ENCODE measurements around the gene TEX48. TPM values are rescaled to one million over a fixed set of nuclear protein-coding genes. Genes with fewer than 3 reads are reported as not detected.

Gene TEX48
- polyA plus RNA-seq, 1 of the 3 experiments (the other 2 are of a cell fraction), result 0.46 TPM

GRCh38 chr9:114720086-114720676 is 38.2 kb upstream of the TEX48 start (continued):
- TF ChIP-seq MAX (IDR thresholded peaks at IDR 0.05; ENCODE audit: low read depth), result 0 out of 2 replicates have a peak, but pooled peaks have one; percentile 17
- no peak for TF ChIP-seq JUND (IDR thresholded peaks at IDR 0.05)
- no peak for TF ChIP-seq USF2 (IDR thresholded peaks at IDR 0.05; ENCODE audit: borderline replicate concordance, low read depth, low read length)
- TF ChIP-seq TAF1 (IDR thresholded peaks at IDR 0.05; ENCODE audit: borderline replicate concordance, low read depth, low read length), result no peak
- TF ChIP-seq, protein P1, sequence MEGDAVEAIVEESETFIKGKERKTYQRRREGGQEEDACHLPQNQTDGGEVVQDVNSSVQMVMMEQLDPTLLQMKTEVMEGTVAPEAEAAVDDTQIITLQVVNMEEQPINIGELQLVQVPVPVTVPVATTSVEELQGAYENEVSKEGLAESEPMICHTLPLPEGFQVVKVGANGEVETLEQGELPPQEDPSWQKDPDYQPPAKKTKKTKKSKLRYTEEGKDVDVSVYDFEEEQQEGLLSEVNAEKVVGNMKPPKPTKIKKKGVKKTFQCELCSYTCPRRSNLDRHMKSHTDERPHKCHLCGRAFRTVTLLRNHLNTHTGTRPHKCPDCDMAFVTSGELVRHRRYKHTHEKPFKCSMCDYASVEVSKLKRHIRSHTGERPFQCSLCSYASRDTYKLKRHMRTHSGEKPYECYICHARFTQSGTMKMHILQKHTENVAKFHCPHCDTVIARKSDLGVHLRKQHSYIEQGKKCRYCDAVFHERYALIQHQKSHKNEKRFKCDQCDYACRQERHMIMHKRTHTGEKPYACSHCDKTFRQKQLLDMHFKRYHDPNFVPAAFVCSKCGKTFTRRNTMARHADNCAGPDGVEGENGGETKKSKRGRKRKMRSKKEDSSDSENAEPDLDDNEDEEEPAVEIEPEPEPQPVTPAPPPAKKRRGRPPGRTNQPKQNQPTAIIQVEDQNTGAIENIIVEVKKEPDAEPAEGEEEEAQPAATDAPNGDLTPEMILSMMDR (IDR thresholded peaks at IDR 0.05), result no peak
- TF ChIP-seq, protein P2, sequence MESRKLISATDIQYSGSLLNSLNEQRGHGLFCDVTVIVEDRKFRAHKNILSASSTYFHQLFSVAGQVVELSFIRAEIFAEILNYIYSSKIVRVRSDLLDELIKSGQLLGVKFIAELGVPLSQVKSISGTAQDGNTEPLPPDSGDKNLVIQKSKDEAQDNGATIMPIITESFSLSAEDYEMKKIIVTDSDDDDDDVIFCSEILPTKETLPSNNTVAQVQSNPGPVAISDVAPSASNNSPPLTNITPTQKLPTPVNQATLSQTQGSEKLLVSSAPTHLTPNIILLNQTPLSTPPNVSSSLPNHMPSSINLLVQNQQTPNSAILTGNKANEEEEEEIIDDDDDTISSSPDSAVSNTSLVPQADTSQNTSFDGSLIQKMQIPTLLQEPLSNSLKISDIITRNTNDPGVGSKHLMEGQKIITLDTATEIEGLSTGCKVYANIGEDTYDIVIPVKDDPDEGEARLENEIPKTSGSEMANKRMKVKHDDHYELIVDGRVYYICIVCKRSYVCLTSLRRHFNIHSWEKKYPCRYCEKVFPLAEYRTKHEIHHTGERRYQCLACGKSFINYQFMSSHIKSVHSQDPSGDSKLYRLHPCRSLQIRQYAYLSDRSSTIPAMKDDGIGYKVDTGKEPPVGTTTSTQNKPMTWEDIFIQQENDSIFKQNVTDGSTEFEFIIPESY (IDR thresholded peaks at IDR 0.05; ENCODE audit: borderline replicate concordance, low read depth), result no peak
- peak; percentile 85 for TF ChIP-seq NFIC (IDR thresholded peaks at IDR 0.05; ENCODE audit: borderline replicate concordance)
- no peak for TF ChIP-seq RFX5 (IDR thresholded peaks at IDR 0.05; ENCODE audit: low read length)
- no peak for TF ChIP-seq YY1 (IDR thresholded peaks at IDR 0.05; ENCODE audit: low read depth)
- no peak for TF ChIP-seq MEF2A (IDR thresholded peaks at IDR 0.05; ENCODE audit: borderline replicate concordance, low read depth)
- TF ChIP-seq NRF1 (IDR thresholded peaks at IDR 0.05; ENCODE audit: low read depth, low read length), result no peak
- TF ChIP-seq ELF1 (IDR thresholded peaks at IDR 0.05), result no peak
- peak in 1 of 2 experiments; percentile 26; a peak in 1 of 4 replicates for TF ChIP-seq EP300 (IDR thresholded peaks at IDR 0.05; ENCODE audit: borderline replicate concordance in 1 of 2, low read depth in 1 of 2, low read length in 1 of 2)
- TF ChIP-seq SMC3 (IDR thresholded peaks at IDR 0.05; ENCODE audit: low read depth, low read length), result no peak
- TF ChIP-seq MXI1 (IDR thresholded peaks at IDR 0.05; ENCODE audit: low read depth, low read length), result no peak
- TF ChIP-seq TEAD4 (IDR thresholded peaks at IDR 0.05; ENCODE audit: borderline replicate concordance, insufficient read depth), result no peak
- TF ChIP-seq RCOR1 (IDR thresholded peaks at IDR 0.05; ENCODE audit: low read length), result no peak
- peak; percentile 31; the same call in 1 of the 2 replicates for TF ChIP-seq FOSL2 (IDR thresholded peaks at IDR 0.05; ENCODE audit: borderline replicate concordance, low read depth)
- TF ChIP-seq RAD21 (IDR thresholded peaks at IDR 0.05; ENCODE audit: low read length), result no peak
- TF ChIP-seq FOXJ3 (CRISPR knock-in tag; IDR thresholded peaks at IDR 0.05), result no peak
- TF ChIP-seq EZH2phosphoT487 (IDR thresholded peaks at IDR 0.05; ENCODE audit: borderline replicate concordance, low read depth), result no peak
- TF ChIP-seq FOXM1 (IDR thresholded peaks at IDR 0.05; ENCODE audit: low read depth), result no peak
- no peak for TF ChIP-seq IRF3 (IDR thresholded peaks at IDR 0.05; ENCODE audit: low read depth, low read length)
- no peak for TF ChIP-seq SIN3A (IDR thresholded peaks at IDR 0.05; ENCODE audit: borderline replicate concordance, low read depth, low read length)
- no peak for TF ChIP-seq GATA2 (CRISPR knock-in tag; IDR thresholded peaks at IDR 0.05)
